ENCODE results near the gene SLC25A42. TPM values are rescaled to one million over a fixed set of nuclear protein-coding genes. Genes with fewer than 3 reads are reported as not detected.

Gene SLC25A42
- total RNA-seq, 4 donors from 2014 or later = 12.3 to 85.3 (median 37.1) TPM

DNA sequence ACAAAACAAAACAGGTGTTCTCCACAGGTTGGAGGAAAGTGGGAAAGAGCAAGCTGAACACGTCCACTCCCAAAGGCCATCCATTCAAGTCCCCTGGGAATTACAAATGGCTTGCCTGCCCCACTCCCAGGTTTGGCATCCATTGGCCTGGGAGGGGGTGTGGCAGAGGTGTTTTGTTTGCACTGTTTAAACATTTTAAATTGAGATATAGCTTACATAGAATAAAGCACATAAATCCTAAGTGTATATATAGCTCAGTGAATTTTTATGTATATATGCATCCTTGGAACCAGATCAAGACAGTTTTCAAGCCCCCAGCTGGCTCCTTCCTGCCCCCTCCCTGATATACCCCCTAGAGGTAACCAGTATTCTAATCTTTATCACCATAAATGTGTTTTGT, 12.7 kb downstream of the SLC25A42 start:
- peaks cover 6 to 37% of the 10 kb centered on the region in 2 donors for H3K4me1 ChIP-seq
- no peak overlapping the region for H3K27ac ChIP-seq
- ATAC-seq (no peak), DNase-seq (no peak)
- H3K4me3 ChIP-seq = no peak overlapping the region
- H3K36me3 ChIP-seq = no peaks in the 10 kb centered on the region
- in situ Hi-C loops (cut with MboI; ENCODE audit: low sequenced_read_pairs in 4 of 4) = no loop called here
- TF ChIP-seq CTCF (IDR thresholded peaks at IDR 0.05 in 4 of 5, conservative IDR thresholded peaks at IDR 0.05 in 1 of 5) = no peak
- TF ChIP-seq POLR2A (IDR thresholded peaks at IDR 0.05) = no peak
- H3K9me3 ChIP-seq = no peaks in the 10 kb centered on the region
- no peaks in the 10 kb centered on the region for H3K27me3 ChIP-seq
- intact Hi-C loops (cut with DNase I; ENCODE audit: low total_unique reads) = no loop called here

DNA sequence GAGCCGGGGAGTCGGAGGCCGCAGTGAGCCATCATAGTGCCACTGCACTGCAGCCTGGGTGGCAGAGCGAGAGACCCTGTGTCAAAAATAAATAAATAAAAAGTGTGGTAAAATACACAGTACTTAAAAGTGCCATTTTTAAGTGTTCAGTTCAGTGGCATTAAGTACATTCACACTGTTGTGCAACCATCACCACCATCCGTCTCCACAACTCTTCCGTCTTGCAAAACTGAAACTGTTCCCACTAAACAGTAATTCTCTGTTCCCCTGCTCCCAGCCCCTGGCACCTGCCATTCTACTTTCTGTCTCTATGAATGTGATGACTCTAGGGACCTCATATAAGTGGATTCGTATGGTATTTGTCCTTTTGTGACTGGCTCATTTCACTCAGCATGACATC, 13.3 kb downstream of the SLC25A42 start:
- in situ Hi-C loops (cut with MboI; ENCODE audit: low sequenced_read_pairs in 4 of 4) = no loop called here
- H3K4me1 ChIP-seq = peaks cover 7 to 43% of the 10 kb centered on the region in 2 donors
- H3K36me3 ChIP-seq = no peaks in the 10 kb centered on the region
- H3K9me3 ChIP-seq = no peaks in the 10 kb centered on the region
- TF ChIP-seq CTCF (IDR thresholded peaks at IDR 0.05 in 4 of 5, conservative IDR thresholded peaks at IDR 0.05 in 1 of 5) (no peak), POLR2A (IDR thresholded peaks at IDR 0.05) (no peak)
- DNase-seq = no peak
- intact Hi-C loops (cut with DNase I; ENCODE audit: low total_unique reads) = no loop called here
- no peaks in the 10 kb centered on the region for H3K27me3 ChIP-seq
- ATAC-seq = no peak
- no peak overlapping the region for H3K27ac ChIP-seq
- no peak overlapping the region for H3K4me3 ChIP-seq

GRCh38 chr19:19078801-19079200, 15.0 kb downstream of the SLC25A42 start:
- H3K27ac ChIP-seq = peak overlapping the region in 1 of 4 donors; percentile 5
- DNase-seq (no peak), ATAC-seq (no peak)
- intact Hi-C loops (cut with DNase I; ENCODE audit: low total_unique reads) (no loop called here), in situ Hi-C loops (cut with MboI; ENCODE audit: low sequenced_read_pairs in 4 of 4) (no loop called here)
- TF ChIP-seq POLR2A (IDR thresholded peaks at IDR 0.05) (no peak), CTCF (IDR thresholded peaks at IDR 0.05 in 4 of 5, conservative IDR thresholded peaks at IDR 0.05 in 1 of 5) (no peak)
- no peaks in the 10 kb centered on the region for H3K27me3 ChIP-seq
- H3K4me3 ChIP-seq = no peak overlapping the region
- H3K36me3 ChIP-seq = no peaks in the 10 kb centered on the region
- no peaks in the 10 kb centered on the region for H3K9me3 ChIP-seq
- peaks cover 19 to 45% of the 10 kb centered on the region in 2 donors for H3K4me1 ChIP-seq

DNA sequence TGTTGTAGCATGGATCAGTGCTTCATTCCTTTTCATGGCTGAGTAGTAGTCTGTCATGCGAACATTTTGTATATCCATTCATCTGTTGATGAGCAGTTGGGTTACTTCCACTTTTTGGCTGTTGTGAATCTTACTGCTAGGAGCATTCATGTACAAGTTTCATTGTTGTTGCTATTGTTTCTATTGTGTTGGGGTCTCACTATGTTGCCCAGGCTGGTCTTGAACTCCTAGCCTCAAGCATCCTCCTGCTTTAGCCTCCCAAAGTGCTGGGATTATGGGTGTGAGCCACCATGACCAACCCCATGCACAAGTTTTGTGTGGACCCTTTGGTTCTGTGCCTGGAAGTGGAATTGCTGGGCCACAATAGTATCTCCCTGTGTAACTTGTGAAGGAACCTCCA, 15.8 kb downstream of the SLC25A42 start:
- DNase-seq = no peak
- Histone ChIP-seq H3K36me3 (no peaks in the 10 kb centered on the region), H3K4me1 (peaks cover 13 to 40% of the 10 kb centered on the region in 2 donors), H3K4me3 (no peak overlapping the region), H3K27ac (peak overlapping the region in 1 of 4 donors; percentile 78), H3K9me3 (no peaks in the 10 kb centered on the region), H3K27me3 (no peaks in the 10 kb centered on the region)
- ATAC-seq = no peak
- TF ChIP-seq POLR2A (IDR thresholded peaks at IDR 0.05) (no peak), CTCF (IDR thresholded peaks at IDR 0.05 in 4 of 5, conservative IDR thresholded peaks at IDR 0.05 in 1 of 5) (no peak)
- intact Hi-C loops (cut with DNase I; ENCODE audit: low total_unique reads) = no loop called here
- in situ Hi-C loops (cut with MboI; ENCODE audit: low sequenced_read_pairs in 4 of 4) = no loop called here

GRCh38 chr19:19081642-19082151, 17.9 kb downstream of the SLC25A42 start:
- peak; percentile 27 to 51 for DNase-seq
- intact Hi-C loops (cut with DNase I; ENCODE audit: low total_unique reads) = no loop called here
- TF ChIP-seq CTCF (IDR thresholded peaks at IDR 0.05 in 4 of 5, conservative IDR thresholded peaks at IDR 0.05 in 1 of 5) = no peak
- peak in 1 of 2 donors; percentile 19 for TF ChIP-seq POLR2A (IDR thresholded peaks at IDR 0.05)
- H3K36me3 ChIP-seq = no peaks in the 10 kb centered on the region
- peak; percentile 45 to 56 for ATAC-seq
- no peak overlapping the region for H3K4me3 ChIP-seq
- in situ Hi-C loops (cut with MboI; ENCODE audit: low sequenced_read_pairs in 4 of 4) = no loop called here
- H3K4me1 ChIP-seq = peaks cover 13 to 28% of the 10 kb centered on the region in 2 donors
- no peaks in the 10 kb centered on the region for H3K27me3 ChIP-seq
- peak overlapping the region; percentile 61 to 78 (median 64) for H3K27ac ChIP-seq
- H3K9me3 ChIP-seq = no peaks in the 10 kb centered on the region
